Limb (tissue), 2 donors: ENCODE measurements around the gene ACOXL.
"Not testable (repeated sequence)": the region's sequence is repeated elsewhere in the genome, so short reads cannot be mapped to it uniquely, and the experiment has no call there.

Source experiments
- DNase-seq, 2 donors: peaks; one replicate each; pipeline ENCODE4 v3.0.0-alpha.2; 2016; ENCODE audit errors: extremely low spot score in 2 of 2

Gene ACOXL

DNA sequence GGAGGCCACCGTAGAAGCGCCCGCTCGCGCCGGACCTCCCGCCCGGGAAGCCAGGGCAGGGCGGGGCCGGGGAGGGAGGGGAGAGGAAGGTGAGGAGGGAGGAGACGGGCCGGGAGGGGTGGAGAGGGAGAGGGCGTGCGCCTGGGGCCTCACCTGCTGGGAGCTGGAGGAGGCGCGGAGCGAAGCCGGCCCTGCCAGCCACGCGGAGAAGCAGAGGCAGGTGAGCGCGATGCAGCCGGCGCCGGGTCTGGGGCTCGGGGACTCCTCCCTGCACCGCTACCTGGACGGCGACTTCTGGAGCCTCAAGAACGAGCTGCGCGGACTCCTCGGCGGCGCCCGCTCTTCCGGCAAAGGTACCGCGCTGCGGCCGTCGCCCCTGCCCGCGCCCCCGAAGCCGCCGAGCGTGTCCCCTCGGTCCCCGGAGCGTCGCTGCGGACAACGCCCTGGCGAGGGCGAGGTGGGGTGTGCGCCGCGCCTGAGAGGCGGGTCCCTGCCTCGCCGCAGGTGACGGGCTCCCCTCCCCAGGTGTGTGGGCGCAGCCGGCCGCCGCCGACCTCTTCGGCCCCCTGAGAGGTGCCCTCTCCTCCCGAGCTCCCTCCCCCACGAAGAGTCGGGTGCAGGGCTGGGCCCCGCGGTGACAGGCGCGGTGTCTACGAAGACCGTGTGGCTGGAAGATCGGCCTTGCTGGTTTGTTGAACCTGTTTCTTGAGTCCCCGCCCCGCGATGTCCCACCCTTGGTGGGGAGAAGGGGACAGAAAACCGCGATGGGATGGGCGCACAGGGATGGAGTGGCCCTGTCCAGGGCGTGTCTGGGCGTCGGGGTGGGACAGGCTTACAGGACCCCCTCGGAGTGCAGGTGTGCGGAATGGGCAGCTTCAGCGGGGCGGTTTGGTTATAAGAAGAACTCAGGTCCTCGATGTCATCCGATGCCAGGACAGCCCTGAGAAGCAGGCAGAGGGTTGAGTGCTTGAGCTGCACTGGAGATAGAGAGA is at the start of gene ACOXL:
ACOXL (plus strand) TSS at position 152 of the 992 bp plus-strand sequence. CDS start 35,817 bp downstream, outside the sequence.
- DNase-seq, result peak in 1 of 2 donors; percentile 40

- DNase-seq, result no peak
Observed at GRCh38 chr2:110682872-110683271, 49.5 kb upstream of the ACOXL start.

GRCh38 chr2:110687775-110688484 is 44.4 kb upstream of the ACOXL start:
- not testable (repeated sequence) for DNase-seq

DNA sequence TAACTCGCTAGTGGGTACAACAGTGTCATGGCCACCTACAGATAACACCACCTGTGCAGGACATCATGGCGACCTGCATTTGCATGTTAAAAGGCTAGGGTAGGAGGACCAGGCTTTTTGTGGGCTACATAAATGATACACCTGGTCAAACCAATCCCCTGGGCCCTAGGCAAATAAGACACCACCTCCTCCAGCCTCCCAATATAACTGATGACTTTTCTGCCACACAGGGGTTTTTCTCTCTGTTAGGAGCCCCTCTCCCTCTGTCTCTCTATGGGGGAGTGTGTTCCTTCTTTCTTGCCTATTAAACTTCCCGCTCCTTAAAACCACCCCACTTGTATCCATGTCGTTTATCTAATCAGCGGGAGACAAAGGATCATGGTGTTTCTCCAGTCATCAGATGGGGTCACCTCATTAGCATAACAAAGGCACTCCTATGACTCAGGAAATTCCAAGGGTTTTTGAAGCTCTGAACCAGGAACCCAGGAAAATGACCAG is 43.7 kb upstream of the ACOXL start:
- DNase-seq, result no peak

GRCh38 chr2:110690083-110690965 is 42.0 kb upstream of the ACOXL start:
- DNase-seq, result no peak

- DNase-seq, result no peak
Observed at GRCh38 chr2:110691612-110692258, 40.6 kb upstream of the ACOXL start.

GRCh38 chr2:110695146-110695898 is 37.1 kb upstream of the ACOXL start:
- DNase-seq, result not testable (repeated sequence)

DNA sequence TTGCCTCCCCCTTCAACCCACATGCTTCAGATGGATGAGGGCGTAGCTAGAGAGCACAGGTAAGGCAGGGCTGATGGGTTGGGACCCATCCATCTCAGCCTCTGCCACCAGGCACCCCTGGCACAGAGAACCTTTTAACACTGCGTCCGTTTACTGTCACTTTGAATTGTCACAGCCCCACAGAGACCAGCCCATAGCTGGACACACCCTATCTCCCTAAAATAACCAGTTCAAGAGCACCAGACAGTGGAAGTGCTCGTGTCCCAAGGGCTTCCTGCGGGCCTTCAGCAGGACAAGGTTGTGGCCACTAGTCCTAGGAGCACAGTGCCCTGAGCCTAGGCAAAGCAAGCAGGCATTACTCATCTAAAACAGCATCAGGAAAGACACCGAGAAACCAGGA is 34.1 kb upstream of the ACOXL start:
- DNase-seq, result not testable (repeated sequence)

GRCh38 chr2:110702514-110703380 is 29.6 kb upstream of the ACOXL start:
- DNase-seq, result no peak

DNA sequence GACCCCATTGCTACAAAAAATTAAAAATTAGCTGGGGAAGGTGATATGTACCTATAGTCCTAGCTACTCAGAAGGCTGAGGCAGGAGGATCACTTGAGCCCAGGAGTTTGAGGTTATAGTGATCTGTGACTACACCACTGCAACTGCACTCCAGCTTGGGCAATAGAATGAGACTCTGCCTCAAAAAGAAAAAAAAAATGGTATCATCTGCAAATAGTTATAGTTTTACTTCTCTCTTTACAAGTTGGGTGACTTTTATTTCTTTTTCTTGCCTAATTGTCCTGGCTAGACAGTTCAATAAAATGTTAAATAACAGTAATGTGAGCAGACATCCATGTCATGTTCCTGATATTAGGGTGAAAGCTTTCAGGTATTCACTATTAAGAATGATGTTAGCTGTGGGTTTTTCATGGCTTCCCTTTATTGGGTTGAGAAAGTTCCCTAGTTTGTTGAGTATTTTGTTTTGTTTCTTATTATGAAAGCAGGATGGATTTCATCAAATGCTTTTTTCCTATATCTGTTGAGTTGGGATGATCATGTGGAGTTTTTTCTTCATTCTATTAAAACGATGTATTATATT is 24.9 kb upstream of the ACOXL start:
- DNase-seq, result no peak

- DNase-seq, result no peak
Observed at GRCh38 chr2:110708455-110708854, 23.9 kb upstream of the ACOXL start.

DNA sequence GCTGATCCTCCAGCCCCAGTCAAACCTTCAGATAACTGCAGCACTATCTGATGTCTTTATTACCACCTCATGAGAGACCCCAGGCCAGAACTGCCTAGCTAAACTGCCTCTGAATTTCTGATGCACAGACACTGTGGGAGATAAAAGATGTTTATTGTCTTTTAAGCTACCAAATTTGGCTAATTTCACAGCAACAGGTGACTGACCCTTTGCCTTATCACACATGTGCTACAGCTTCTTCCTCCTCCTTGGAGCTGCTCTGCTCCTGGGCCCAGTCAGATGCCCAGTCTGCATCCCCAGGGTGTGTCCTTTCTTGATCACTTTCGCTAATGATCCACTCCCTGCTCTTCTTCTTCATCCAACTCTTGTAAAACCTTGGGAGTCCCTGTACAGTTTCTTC is 19.6 kb upstream of the ACOXL start:
- DNase-seq, result no peak

DNA sequence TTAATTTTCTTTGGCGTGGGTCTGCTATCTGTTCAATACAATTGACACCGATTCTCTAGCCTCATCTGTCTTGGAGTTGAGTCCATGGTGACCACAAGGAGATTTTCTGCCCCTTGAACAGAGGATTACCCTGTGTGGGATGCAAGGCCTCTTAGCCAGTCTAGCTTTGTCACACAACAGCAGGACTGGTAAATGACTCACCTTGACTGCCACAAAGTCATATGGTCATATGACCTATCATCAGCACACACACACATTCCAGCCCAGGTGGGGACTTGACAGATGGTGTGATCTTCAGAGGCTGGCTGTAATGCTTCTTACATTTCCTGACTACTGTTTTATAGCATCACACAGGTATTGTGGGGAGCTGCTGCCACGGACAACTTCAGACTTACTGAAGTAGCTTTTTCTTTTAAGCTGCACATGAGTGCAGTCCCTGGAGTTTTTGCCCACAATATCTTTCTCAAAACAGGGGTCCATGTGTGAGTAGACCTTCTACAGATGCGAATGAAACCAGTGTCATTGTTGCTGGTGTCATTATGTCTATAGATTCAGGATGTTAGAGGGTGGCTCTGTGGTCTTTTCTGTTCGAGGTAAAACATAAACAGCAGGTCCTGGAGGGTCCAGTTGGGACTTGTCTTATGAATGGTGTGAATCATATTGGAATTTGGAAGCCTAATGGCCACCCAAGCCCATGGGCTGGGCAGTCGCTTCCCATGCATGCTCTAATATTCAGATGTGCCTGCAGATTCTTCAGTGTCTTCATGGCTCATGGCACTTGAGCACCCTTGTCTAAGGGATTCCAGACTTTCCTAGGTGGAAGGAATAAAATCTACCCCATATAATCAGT is 18.6 kb upstream of the ACOXL start:
- DNase-seq, result no peak

DNA sequence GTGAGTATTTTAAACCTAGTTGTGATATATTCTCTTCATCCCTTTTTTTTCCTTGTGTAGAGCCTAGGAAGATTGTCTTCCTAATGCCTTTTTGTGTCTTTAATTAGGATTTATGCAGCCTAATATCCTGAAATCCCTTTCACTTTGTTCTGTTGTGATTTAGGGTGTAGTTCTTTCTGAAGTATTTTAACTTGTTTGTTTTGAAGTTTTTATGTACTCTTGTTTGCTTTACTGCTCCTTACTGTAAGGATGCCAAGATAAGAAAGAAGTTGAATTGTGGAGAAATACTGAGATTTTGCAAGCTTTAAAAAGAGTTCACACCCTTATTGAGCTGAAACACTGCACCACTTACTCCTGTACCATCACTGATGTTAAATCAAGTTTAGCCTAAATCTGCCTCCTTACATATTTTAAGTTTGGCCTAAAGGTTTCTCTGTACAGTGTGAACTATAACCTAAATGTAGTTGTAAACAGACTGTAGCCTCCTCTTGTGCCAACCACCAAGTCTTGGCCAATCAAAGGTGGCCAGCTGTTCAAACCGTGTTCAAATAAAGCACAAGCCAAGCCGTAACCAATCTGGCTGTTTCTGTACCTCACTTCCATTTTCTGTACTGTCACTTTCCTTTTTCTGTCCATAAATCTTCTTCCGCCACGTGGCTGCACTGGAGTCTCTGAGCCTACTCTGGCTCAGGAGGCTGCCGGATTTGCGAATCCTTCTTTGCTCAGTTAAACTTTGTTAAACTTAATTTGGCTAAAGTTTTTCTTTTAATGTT is 17.7 kb upstream of the ACOXL start:
- DNase-seq, result no peak

DNA sequence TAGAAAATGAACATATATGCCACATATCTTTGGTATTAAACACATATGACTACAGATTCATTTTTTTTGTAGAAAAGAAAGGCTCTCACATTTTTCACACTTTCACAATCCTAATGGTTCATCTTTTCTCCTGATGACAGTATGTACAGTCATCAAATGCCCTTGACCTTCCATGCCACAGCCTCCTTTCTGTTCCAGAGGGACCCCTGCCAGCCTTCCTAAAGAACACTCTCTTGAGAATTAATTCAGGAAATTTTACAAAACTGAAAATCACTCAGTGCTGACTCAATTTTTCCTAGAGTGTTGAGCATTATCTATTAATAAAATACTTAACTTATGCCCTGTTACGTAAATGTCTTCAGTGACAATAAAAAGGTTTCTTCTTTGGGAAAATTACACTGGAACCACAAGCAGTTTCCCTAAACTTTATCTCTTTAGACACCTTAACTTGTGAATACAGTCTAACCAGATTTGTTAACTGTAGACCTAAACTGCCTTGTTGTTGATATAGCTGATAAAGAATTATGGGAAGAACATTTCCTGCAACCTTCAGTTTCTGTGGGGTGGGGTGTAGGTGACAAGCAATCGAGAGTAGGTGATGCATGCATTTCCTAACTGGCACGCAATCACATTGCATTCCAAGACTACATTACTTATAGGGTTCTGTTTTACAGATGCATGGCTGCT is 15.3 kb upstream of the ACOXL start:
- no peak for DNase-seq

- DNase-seq, result no peak
Observed at GRCh38 chr2:110717734-110718133, 14.6 kb upstream of the ACOXL start.
